GM21390 (cell line): ENCODE data around the gene GPR162.
A peak's percentile ranks its signal among the peaks of the same experiment; 100 is the strongest.
"Not testable (repeated sequence)": the region's sequence is repeated elsewhere in the genome, so short reads cannot be mapped to it uniquely, and the experiment has no call there.

Source experiments
- ATAC-seq: cut with Tn5 transposase; IDR thresholded peaks from one replicate; pipeline ENCODE4 v1.9.1; 2021; ENCODE audit not compliant: unreplicated experiment

GPR162 gene

DNA sequence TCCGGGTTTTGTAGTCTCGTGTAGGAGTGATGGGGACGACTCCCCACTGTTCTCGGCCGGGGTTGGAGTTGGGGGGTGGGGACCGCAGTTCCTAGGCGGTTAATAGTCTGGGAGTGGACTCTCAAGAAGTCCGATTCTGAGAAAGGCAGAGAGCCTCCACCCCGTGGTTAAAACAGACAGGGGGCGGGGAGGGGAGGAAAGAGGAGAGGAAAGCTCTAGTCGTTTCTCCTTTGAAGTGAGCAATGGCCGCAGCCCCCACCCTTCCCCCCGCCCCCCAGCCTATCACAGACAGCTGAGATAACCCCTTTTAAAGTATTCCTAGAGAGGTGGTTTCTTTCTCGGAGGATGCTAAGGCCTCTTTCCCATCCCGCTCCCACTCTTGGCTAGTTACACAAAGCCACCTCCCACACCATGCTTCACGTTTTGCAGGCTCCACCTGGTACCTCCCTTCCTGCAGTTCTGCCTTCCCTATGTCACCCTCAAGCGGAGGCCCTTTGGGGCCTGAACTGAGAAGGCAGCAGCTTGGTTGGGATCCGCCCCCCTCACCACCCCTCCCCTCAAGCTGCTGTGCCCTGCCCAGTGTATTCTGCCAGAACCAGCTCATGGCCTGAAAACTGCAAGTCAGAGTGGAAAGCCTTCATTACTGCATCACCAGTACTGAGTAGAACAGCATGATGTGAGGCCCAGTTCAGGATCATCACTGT lies 31.2 kb downstream of the GPR162 start:
- ATAC-seq: no peak

DNA sequence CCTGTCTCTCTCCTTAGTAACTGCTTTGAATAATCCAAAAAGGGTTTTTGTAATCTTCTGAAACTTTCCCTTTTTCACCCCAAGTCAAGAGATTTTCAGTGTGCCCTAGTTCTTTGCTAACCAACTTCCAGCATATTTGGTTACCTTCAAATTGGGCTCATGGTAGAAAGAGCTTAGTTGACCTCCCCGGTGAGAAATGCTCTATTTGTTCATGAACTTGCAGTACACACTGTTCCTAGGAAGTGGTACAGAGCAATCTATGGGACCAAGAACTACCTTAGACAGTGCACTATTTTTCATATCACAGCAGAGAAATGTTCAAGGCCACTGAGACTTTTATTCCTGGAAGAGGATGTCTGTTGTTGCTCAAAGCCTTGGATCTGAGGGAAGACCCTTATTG lies 32.0 kb downstream of the GPR162 start:
- no peak for ATAC-seq

DNA sequence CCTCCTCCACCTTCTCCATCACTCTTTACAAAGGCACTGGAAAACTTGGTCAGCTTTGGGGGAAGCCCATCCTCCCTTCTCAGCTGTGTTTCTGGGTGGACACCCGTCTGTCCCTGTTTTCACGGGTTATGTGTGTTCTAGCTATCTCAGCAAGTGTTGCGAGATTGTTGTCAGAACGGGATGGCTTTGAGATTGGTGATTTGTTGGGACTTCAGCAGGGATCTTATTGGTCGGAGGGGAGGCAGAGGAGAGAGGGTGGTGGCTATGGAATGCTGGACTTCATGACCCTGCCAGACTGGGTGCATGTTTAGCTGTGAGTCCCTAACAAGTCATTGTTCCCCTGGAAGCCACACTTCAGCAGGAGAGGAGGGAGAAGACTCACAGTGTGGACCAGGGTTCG lies 32.4 kb downstream of the GPR162 start:
- no peak for ATAC-seq

- no peak for ATAC-seq
Measured at GRCh38 chr12:6855322-6855721, 33.7 kb downstream of the GPR162 start.

DNA sequence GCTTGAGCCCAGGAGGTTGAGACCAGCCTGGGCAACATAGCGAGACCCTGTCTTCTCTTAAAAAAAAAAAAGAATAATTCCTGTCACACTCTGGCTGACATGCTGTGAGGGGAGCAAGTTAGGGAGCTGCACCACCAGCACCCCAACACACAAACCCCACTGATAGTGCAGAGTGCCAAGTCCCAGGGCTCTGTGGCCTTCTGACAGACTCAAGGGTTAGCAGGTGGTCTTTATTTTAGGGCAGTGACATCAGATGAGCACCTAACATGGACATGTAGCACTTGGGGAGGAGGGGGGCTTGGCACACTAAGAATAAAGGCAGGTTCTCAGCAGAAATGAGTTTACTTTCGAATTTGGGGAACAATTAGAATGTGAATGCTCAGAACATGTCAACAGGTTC lies 37.2 kb downstream of the GPR162 start:
- ATAC-seq: no peak

DNA sequence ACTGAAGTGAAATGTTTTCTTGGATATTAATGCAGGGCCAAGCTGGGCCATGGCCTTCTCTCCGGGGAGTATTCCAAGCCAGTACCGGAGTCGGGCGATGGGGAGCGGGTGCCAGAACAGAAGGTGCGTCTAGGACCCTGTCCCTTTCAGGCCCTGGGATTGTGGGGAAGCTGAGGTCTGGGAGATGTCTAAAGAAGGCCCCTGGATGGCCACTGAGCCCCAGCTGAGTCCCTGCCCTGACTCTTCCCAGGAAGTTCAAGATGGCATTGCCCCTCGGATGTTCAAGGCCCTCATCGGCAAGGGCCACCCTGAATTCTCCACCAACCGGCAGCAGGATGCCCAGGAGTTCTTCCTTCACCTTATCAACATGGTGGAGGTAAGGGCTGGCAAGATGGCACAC lies 38.5 kb downstream of the GPR162 start:
- no peak for ATAC-seq

- ATAC-seq: no peak
Measured at GRCh38 chr12:6860942-6861341, 39.3 kb downstream of the GPR162 start.

DNA sequence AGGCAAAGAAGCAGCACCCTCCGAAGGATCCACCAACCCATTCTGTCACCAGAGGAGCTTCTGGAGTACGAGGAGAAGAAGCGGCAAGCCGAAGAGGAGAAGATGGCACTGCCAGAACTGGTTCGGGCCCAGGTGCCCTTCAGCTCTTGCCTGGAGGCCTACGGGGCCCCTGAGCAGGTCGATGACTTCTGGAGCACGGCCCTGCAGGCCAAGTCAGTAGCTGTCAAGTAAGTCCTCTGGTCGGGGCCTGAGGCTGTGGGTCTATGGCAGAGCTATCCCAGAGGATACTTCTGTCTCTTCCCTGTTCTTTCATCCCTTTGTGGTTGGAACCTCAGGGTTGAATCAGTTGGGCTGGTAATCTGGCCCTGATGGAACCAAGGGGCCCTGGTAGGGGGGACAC lies 39.8 kb downstream of the GPR162 start:
- no peak for ATAC-seq

GRCh38 chr12:6863033-6863432 lies 41.4 kb downstream of the GPR162 start:
- ATAC-seq: no peak

GRCh38 chr12:6863586-6864321 lies 42.1 kb downstream of the GPR162 start:
- ATAC-seq: no peak

DNA sequence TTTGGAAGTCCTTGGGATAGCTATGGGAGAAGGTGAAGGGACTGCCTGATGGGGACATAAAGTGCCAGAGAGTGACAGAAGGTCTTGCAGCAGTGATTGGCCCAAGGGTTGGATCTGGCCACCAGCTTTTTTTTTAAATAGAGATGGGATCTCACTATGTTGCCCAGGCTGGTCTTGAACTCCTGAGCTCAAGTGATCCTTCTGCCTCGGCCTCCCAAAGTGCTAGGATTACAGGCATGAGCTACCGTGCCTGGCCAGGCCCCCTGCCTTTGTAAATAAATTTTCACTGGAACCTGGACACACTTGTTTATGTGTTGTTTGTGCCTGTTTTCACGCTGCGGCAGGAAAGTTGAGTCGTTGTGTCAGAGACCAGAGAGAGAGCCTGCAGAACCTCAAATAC lies 43.7 kb downstream of the GPR162 start:
- ATAC-seq: not testable (repeated sequence)

DNA sequence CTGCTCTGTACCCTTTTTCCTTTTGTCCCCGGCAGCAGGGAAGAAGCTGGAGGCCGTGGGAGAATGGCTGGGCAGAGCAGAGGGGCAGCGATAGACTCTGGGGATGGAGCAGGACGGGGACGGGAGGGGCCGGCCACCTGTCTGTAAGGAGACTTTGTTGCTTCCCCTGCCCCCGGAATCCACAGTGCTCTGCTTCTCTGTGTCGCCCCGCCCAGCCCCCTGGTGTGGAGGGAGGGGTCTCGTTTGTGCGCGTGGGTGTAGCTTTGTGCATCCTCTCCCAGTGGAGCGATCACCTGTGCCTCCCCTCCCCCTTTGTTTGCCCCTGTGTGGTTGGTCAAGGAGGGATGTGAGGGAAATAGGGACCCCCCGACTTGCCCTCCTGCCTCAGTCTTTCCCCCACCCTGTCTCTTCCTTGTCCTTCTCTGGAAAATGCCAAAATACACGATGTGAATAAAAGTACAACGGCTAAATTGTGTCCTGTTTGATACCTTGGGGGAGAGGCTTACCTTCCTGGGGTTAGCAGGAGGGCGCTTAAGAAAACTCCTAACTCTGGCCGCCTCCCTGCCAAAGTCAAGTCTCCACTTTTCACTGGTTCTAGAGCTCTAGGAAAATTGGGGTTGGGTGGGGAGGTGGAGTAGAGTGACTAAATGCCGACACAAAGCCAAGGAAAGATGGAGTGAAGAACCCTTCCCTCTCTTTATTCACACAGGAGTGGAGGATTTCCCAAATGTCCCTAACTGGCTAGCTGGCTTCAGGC lies 44.7 kb downstream of the GPR162 start:
- no peak for ATAC-seq

DNA sequence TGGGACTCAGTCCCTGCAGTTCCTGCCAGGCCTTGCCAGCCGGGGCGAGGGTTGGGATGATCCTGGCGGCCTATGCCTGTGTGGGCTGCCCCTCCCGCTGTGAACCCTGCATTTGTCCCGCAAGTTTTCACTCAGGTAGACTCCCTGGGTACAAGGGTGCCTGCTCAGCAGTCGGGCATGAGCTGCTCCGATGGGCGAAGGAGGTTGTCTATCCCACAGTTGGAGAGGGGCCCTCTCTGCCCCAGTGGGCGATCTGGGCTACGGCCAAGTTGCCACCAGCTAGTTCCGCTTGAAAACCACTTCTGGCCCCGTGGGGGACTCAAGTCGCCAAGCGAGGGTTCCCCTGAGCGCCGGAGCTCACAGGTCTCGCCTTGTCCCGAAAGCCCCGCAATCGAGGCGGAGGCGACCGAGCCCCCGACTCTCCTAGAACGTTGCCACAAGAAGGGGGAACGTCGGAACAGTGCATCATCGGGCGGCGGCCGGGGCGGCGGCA lies 45.3 kb downstream of the GPR162 start:
- peak; percentile 4 for ATAC-seq

DNA sequence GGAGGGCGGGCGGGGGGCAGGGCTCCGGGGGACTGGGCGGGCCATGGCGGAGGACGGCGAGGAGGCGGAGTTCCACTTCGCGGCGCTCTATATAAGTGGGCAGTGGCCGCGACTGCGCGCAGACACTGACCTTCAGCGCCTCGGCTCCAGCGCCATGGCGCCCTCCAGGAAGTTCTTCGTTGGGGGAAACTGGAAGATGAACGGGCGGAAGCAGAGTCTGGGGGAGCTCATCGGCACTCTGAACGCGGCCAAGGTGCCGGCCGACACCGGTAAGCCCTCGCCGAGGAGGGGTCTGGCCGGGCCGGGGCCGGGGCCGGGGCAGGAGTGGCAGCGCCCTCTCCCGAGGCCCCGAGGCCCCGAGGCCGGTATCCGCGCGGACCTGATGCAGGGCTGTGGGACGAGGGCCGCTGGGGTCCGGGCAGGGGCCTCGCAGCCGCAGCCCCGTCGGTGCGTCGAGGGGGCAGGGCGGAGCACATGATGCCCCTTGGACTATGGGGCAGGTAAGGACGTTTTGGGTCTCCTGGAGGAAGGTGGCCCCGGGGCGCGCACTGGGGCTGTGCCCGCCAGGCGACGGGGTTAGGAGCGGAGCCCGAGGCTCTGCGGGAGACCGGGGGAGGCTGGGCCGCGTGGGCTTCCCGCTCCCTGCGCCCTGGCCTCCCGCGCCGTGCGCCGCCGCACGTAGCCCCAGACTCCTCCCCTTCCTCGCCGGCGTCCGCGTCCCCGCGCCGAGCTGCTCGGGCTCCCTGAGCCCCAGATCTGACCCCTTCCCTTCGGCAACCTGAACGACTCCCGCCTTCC lies 46.0 kb downstream of the GPR162 start, which contains the start of gene TPI1:
TSS of gene TPI1 (plus strand) at position 119 of the 798 bp plus-strand sequence. CDS start at position 155, 36 bp downstream.
- ATAC-seq: peak; percentile 51

GRCh38 chr12:6868211-6869048 lies 46.8 kb downstream of the GPR162 start:
- ATAC-seq: no peak

- ATAC-seq: no peak
Measured at GRCh38 chr12:6869049-6870021, 47.7 kb downstream of the GPR162 start.

- ATAC-seq: not testable (repeated sequence)
Measured at GRCh38 chr12:6870304-6870703, 48.7 kb downstream of the GPR162 start.

- ATAC-seq: no peak
Measured at GRCh38 chr12:6871052-6871957, 49.7 kb downstream of the GPR162 start.
